Measurements from ENCODE around the gene LMX1B. TPM values are rescaled to one million over a fixed set of nuclear protein-coding genes. Genes with fewer than 3 reads are reported as not detected.

The LMX1B gene
- polyA plus RNA-seq, 4 donors: 15.7 to 22.8 (median 19.9) TPM

- no peak for DNase-seq (ENCODE audit: low read depth in 4 of 4, low spot score in 2 of 4)
Observed at GRCh38 chr9:126674365-126675146, 60.8 kb downstream of the LMX1B start.

DNA sequence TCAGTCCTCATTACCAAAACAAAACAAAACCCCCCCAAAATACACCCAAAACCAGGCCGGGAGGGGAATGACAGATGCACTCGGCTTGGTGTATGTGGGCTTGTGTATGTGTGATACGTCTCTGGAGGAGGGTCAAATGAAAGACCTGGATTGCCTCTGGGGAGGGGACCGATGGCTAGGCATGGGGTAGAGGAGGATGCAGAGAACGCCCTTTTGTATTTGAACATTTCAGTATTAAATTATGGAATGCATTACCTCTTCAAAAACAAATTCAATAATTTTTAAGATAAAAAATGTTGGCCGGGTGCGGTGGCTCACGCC is 61.4 kb downstream of the LMX1B start:
- no peak for DNase-seq (ENCODE audit: low read depth in 4 of 4, low spot score in 2 of 4)

DNA sequence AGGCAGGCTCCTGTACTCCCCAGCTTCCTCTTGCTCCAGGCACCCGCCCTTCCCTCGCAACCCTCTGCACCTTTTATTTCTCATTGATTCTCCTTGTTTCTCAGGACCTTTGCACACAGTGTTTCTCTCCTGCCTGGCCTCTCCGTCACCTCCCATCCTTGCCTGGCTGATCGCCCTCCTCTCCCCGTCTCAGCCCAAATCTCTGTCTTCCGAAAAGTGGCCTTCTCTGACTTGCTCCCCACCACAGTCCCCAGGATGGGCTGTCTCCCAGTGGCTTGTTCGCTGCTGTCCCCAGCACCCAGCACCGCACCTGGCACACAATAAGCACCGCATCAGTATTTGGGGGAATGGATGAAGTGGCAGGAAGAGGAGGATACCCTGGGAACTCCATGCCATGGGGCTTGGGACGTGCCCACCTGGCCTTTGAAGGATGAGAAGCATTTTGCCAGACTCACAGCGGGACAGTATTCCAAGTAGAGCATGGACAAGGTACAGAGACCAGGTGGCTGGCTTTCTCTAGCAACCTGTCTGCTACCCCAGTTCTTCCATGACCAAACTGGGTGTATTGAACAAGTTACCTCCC is 62.5 kb downstream of the LMX1B start:
- no peak for DNase-seq (ENCODE audit: low read depth in 4 of 4, low spot score in 2 of 4)

GRCh38 chr9:126676685-126677143 is 63.0 kb downstream of the LMX1B start:
- DNase-seq (ENCODE audit: low read depth in 4 of 4, low spot score in 2 of 4): no peak

DNA sequence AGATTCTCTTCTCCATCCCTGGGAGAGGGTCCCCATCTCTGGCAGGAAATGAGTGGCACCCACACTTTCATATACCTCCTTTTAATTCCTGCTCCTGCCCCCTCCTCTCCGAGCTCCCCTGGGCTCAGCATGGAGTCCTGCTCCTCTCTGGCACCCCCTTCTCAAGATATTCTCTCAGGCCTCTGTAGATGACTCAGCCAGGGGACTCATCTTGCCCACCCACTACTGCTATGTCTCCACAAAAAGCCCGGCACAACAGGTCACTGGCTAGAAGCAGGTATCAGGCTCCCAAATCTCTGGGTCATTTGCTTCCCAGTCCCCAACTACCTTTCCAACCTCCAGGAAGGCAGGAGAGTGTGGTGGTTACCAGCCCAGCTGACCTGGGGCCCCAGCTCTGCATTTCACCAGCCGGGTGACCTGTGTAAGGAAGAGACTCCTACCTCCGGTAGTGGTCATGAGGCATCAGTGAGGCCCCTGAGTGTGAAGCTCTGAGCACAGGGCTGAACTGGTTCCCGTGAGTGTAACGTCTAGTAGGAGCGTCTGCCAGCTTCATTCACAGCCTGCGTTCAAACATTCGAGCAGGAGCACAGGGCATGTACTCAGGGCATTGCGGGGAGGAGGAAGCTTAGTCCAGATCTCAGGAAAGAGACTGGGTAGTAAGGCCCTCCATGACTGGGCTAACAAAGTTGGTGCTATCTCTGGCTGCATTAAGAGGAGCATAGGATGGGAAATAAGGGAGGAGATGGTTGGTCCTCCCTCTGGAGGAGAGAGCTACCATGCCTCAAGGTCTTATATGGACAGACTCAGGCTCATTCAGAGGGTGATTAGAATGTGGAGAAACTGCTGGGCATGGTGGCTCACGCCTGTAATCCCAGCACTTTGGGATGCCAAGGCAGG is 63.7 kb downstream of the LMX1B start:
- no peak for DNase-seq (ENCODE audit: low read depth in 4 of 4, low spot score in 2 of 4)

- no peak for DNase-seq (ENCODE audit: low read depth in 4 of 4, low spot score in 2 of 4)
Observed at GRCh38 chr9:126678989-126679388, 65.3 kb downstream of the LMX1B start.

DNA sequence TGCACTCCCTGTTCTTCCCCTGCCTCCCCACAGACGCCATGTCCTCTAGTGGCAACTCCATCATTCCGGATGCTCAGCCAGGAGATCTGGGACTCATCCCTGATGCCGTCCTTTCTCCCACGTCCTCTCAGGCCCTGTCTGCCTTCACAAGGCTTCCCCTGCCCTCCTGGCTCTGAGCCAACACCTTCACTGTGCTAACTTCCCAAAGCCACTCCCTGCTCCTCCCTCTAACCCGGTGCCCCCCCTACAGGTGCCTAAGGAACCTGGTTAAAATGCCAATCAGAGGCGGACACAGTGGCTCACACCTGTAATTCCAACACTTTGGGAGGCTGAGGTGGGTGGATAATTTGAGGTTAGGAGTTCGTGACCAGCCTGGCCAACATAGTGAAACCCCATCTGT is 67.6 kb downstream of the LMX1B start:
- DNase-seq (ENCODE audit: low read depth in 4 of 4, low spot score in 2 of 4): no peak

GRCh38 chr9:126682113-126682810 is 68.5 kb downstream of the LMX1B start:
- no peak for DNase-seq (ENCODE audit: low read depth in 4 of 4, low spot score in 2 of 4)

GRCh38 chr9:126682928-126683697 is 69.4 kb downstream of the LMX1B start:
- no peak for DNase-seq (ENCODE audit: low read depth in 4 of 4, low spot score in 2 of 4)

DNA sequence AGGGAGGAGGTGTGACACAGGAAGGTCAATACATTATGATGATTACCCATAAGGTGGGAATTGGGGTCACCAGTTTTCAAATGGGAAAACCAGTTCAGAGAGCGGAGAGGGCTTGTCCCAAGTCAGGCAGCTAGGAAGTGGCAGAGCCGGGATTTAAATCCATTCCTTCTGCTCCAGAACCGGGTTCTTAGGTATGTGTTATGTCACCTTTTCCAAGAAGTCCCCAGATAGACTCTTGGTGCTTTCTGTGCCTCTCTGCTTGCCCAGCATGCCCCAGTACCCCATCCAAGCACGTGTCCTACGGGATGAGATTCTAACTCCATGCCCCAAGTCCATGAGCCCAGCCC is 69.9 kb downstream of the LMX1B start:
- DNase-seq (ENCODE audit: low read depth in 4 of 4, low spot score in 2 of 4): no peak

- DNase-seq (ENCODE audit: low read depth in 4 of 4, low spot score in 2 of 4): no peak
Observed at GRCh38 chr9:126684345-126684744, 70.6 kb downstream of the LMX1B start.

- DNase-seq (ENCODE audit: low read depth in 4 of 4, low spot score in 2 of 4): no peak
Observed at GRCh38 chr9:126684965-126685465, 71.3 kb downstream of the LMX1B start.

DNA sequence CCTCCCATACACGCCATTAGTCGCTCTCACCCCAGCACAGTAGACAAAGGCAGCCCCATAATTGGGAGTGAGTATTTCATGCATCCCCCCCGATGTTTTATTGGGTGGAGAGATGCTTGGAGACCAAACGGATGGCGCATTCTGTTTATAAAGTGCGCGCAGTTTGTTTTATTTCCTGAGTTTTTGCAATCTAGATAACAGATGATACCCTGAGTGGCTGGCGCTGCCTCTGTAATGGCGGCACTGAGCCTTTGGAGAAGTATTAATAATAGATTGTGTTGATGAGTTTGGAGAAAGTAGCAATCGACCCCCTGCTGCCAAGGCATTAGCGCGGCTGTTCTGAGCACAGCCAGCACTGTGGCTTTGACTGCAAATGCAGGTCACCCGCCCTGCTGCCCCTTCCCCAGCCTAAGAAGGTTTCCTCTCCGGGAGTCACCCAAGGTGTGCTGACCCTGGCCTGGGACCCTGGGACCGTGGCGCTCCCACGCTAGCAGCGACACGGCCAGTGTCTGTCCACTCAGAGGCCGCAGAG is 74.3 kb downstream of the LMX1B start:
- DNase-seq (ENCODE audit: low read depth in 4 of 4, low spot score in 2 of 4): no peak

- no peak for DNase-seq (ENCODE audit: low read depth in 4 of 4, low spot score in 2 of 4)
Observed at GRCh38 chr9:126688617-126689016, 74.9 kb downstream of the LMX1B start.

DNA sequence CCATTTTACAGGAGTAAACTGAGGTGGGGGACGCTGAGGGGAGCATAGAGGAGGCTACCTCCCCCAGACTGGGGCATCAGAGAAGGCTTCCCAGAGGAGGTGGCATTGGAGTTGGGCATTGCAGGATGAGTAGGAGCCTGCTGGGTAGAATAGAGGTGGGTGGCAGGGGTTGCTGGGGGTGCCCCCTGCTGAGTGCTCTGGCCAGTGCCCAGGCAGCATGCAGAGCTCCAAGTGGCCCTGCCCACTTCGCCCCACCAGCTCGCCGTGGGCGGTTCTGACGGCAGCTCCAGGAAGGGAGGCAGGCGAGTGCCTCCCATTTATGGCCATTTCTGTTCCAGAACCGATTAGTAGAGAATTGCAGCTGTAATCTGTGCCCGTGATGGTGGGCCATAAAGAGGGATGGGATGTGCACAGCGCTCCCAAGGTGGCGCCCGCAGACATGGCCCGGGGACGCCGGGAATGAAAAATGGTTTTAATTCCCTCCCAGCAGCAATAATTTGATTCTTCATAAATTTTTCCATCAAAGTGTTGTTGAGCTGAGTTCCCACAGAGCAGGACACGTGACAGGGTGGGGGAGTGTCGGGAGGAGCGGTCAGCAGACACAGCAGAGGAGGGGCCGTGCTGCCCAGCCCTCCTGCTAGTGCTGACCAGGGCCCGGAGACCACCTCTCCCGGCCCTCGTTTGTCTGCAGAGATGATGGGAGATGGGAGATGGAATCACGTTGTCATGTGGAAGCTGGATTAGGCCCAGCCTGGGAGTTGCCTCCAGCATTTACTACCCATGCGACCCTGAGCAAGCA is 75.5 kb downstream of the LMX1B start:
- DNase-seq (ENCODE audit: low read depth in 4 of 4, low spot score in 2 of 4): no peak

DNA sequence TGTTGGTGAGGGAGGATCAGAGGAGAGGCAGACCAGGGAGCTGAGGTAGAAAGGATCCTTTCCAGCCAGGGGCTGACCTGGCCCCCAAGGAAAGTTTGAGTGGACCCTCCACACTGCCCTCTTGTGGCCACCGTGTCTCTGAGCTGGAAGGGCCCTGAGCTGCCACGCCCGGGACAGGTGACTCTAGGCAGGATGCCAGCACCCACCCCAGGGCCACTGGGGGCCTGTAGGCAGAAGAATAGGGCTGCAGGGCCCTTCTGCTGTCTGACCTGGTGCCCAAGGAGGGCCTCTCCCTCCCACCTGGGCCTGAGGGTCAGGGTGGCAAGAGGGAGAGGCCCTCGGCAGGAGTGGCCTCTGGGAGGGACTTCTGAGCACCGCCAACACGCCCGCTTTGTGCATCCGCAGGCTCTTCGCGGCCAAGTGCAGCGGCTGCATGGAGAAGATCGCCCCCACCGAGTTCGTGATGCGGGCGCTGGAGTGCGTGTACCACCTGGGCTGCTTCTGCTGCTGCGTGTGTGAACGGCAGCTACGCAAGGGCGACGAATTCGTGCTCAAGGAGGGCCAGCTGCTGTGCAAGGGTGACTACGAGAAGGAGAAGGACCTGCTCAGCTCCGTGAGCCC is 76.8 kb downstream of the LMX1B start:
- no peak for DNase-seq (ENCODE audit: low read depth in 4 of 4, low spot score in 2 of 4)

GRCh38 chr9:126692041-126692758 is 78.5 kb downstream of the LMX1B start:
- no peak for DNase-seq (ENCODE audit: low read depth in 4 of 4, low spot score in 2 of 4)
